Measurements from ENCODE around the gene PRPS2.

DNA sequence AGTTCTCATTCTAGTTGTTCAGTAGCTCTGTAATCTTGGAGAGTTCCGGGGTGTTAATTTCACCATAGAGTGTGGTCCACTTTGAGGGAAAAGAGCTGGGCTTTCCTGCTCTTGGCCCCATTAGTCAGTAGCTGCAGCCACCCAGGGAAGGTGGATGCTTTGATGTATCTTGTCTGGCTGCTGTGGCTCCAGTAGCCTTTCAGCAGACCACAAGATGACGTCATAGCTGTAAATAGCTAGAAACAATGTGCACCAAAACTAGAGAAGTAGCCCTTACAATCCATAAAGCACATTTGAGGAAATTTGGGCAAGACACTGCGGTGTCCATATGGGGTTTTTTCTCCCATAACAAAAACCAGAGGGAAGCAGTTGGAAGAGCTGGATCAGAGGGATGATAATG, 32.9 kb upstream of the PRPS2 start:
- TF ChIP-seq GATA2 (IDR thresholded peaks at IDR 0.05; ENCODE audit: low read depth, low read length) (no peak), GATA3 (IDR thresholded peaks at IDR 0.05; ENCODE audit: low read depth, low read length) (no peak)

Data from SH-SY5Y (cell line).